H1 (cell line): Measurements from ENCODE around the gene UBE3C. TPM values are rescaled to one million over a fixed set of nuclear protein-coding genes. Genes with fewer than 3 reads are reported as not detected.

Source experiments
- CTCF ChIA-PET: fragments of 300-600 bp; sonication (Branson Sonifier 250); formaldehyde crosslinking; loops from one replicate; lab custom pipeline; 2021; ENCODE audit not compliant: partially characterized antibody; lab: Charles Lee
- POLR2A ChIA-PET: fragments of 300-600 bp; sonication (Branson Sonifier 250); formaldehyde crosslinking; loops from one replicate; lab custom pipeline; 2021; ENCODE audit warnings: inconsistent platforms; ENCODE audit not compliant: partially characterized antibody; lab: Charles Lee
- DNase-seq, 2 experiments: peaks; one replicate each; pipeline versions ENCODE4 v3.0.0 to v3.0.0-alpha.2; 2010 to 2022; ENCODE audit warnings: low spot score in 2 of 2, low read depth in 1 of 2, mixed read lengths in 1 of 2
- FAIRE-seq: peaks from 2 replicates; lab custom pipeline; 2011; peaks lifted over from hg19 to GRCh38; lab: Jason Lieb, UNC
- H2AFZ ChIP-seq: 2 replicates; pipeline ENCODE4 v1.8.1; 2012; ENCODE audit warnings: low read length, inconsistent platforms
- H2AK5ac ChIP-seq: 2 replicates; pipeline ENCODE4 v1.6.1; 2013; ENCODE audit warnings: low read depth, low read length
- H2BK120ac ChIP-seq: replicated peaks from 2 replicates; pipeline ENCODE3; 2013; ENCODE audit warnings: low read depth, low read length, inconsistent platforms
- H2BK12ac ChIP-seq: 2 replicates; pipeline ENCODE4 v1.6.1; 2013; ENCODE audit warnings: low read depth, low read length
- H2BK15ac ChIP-seq: 2 replicates; pipeline ENCODE4 v1.6.1; 2013; ENCODE audit warnings: low read length
- H2BK20ac ChIP-seq: 2 replicates; pipeline ENCODE4 v1.6.1; 2013; ENCODE audit warnings: low read length
- H2BK5ac ChIP-seq: 2 replicates; pipeline ENCODE4 v1.6.1; 2013; ENCODE audit warnings: low read depth, low read length
- H3K14ac ChIP-seq: 2 replicates; pipeline ENCODE4 v1.6.1; 2013; ENCODE audit warnings: inconsistent platforms; ENCODE audit not compliant: insufficient read length
- H3K18ac ChIP-seq: 2 replicates; pipeline ENCODE4 v1.6.1; 2013; ENCODE audit warnings: low read length; ENCODE audit errors: extremely low read depth
- H3K23ac ChIP-seq: 2 replicates; pipeline ENCODE4 v1.6.1; 2013; ENCODE audit warnings: inconsistent platforms; ENCODE audit not compliant: insufficient read length
- H3K23me2 ChIP-seq: 2 replicates; pipeline ENCODE4 v1.6.1; 2013; ENCODE audit warnings: low read depth, low read length
- H3K27ac ChIP-seq: 2 replicates; pipeline ENCODE4 v1.6.1; 2011; ENCODE audit warnings: low read depth, low read length, inconsistent platforms
- H3K27me3 ChIP-seq, 4 experiments: replicated peaks in 1 of 4; 1 replicate in 1 of 4; 2 replicates in 3 of 4; pipeline versions ENCODE4 v1.6.1 to v1.8.1; 2011 to 2013; ENCODE audit warnings: low read length in 3 of 4, mild to moderate bottlenecking in 3 of 4, inconsistent platforms in 2 of 4, mixed read lengths in 2 of 4, moderate library complexity in 1 of 4; ENCODE audit not compliant: control insufficient read depth in 3 of 4, insufficient read depth in 3 of 4; ENCODE audit errors: extremely low read depth in 1 of 4
- H3K36me3 ChIP-seq, 4 experiments: 2 replicates each; pipeline versions ENCODE4 v1.6.1 to v1.8.1; 2011 to 2013; ENCODE audit warnings: mild to moderate bottlenecking in 4 of 4, low read length in 3 of 4, moderate library complexity in 2 of 4, control low read depth in 1 of 4, inconsistent platforms in 1 of 4; ENCODE audit not compliant: insufficient read depth in 4 of 4, control insufficient read depth in 2 of 4
- H3K4ac ChIP-seq: replicated peaks from 2 replicates; pipeline ENCODE3; 2013; ENCODE audit warnings: low read length, low read depth, mixed read lengths, inconsistent platforms; ENCODE audit not compliant: insufficient read length
- H3K4me1 ChIP-seq, 4 experiments: replicated peaks in 1 of 4; 1 replicate in 1 of 4; 2 replicates in 3 of 4; pipeline versions ENCODE4 v1.6.1 to v1.8.1; 2011 to 2013; ENCODE audit warnings: low read length in 3 of 4, inconsistent platforms in 2 of 4, mixed read lengths in 1 of 4; ENCODE audit not compliant: insufficient read depth in 4 of 4, control insufficient read depth in 3 of 4
- H3K4me2 ChIP-seq, 2 experiments: 2 replicates each; pipeline versions ENCODE4 v1.6.1 to v1.8.1; 2011 to 2013; ENCODE audit warnings: low read depth in 2 of 2, low read length in 2 of 2, control low read depth in 1 of 2, inconsistent platforms in 1 of 2, mild to moderate bottlenecking in 1 of 2; ENCODE audit not compliant: insufficient read depth in 1 of 2
- H3K4me3 ChIP-seq, 4 experiments: fragments of 200-600, 300-600 bp in 1 of 4; sonication (generic), shearing (Covaris generic), sonication (Bioruptor Twin) in 1 of 4; 2 replicates each; pipeline versions ENCODE4 v1.5.1 to v1.8.1; 2011 to 2016; ENCODE audit warnings: low read length in 4 of 4, low read depth in 3 of 4, control low read depth in 2 of 4, inconsistent platforms in 2 of 4, mild to moderate bottlenecking in 2 of 4, mixed read lengths in 1 of 4, moderate library complexity in 1 of 4; ENCODE audit not compliant: insufficient read depth in 2 of 4; ENCODE audit errors: extremely low read depth in 1 of 4
- H3K56ac ChIP-seq: replicated peaks from 2 replicates; pipeline ENCODE3; 2013; ENCODE audit warnings: low read depth, mild to moderate bottlenecking, mixed read lengths, low read length, inconsistent platforms; ENCODE audit not compliant: insufficient read length
- H3K79me1 ChIP-seq: 2 replicates; pipeline ENCODE4 v1.6.1; 2013; ENCODE audit warnings: low read depth, low read length, control low read depth
- H3K79me2 ChIP-seq, 2 experiments: 2 replicates each; pipeline versions ENCODE4 v1.6.1 to v1.8.1; 2012 to 2013; ENCODE audit warnings: low read length in 2 of 2, mild to moderate bottlenecking in 2 of 2, inconsistent platforms in 1 of 2; ENCODE audit not compliant: insufficient read depth in 2 of 2, control insufficient read depth in 1 of 2
- H3K9ac ChIP-seq, 4 experiments: replicated peaks in 1 of 4; 1 replicate in 1 of 4; 2 replicates in 3 of 4; pipeline versions ENCODE4 v1.6.1 to v1.8.1; 2011 to 2013; ENCODE audit warnings: low read depth in 3 of 4, low read length in 3 of 4, control low read depth in 2 of 4, mild to moderate bottlenecking in 2 of 4, moderate library complexity in 2 of 4, inconsistent platforms in 1 of 4; ENCODE audit errors: extremely low read depth in 1 of 4
- H3K9me3 ChIP-seq, 2 experiments: 2 replicates each; pipeline versions ENCODE4 v1.6.1 to v1.8.1; 2012 to 2013; ENCODE audit warnings: mild to moderate bottlenecking in 2 of 2, moderate library complexity in 2 of 2, control low read depth in 1 of 2, inconsistent platforms in 1 of 2, low read depth in 1 of 2, low read length in 1 of 2, mixed read lengths in 1 of 2; ENCODE audit not compliant: insufficient read depth in 2 of 2
- H4K20me1 ChIP-seq, 2 experiments: replicated peaks in 1 of 2; 2 replicates each; pipeline versions ENCODE3 to v1.8.1; 2011 to 2013; ENCODE audit warnings: inconsistent platforms in 2 of 2, low read length in 2 of 2, mild to moderate bottlenecking in 1 of 2; ENCODE audit not compliant: insufficient read depth in 2 of 2, control insufficient read depth in 1 of 2
- H4K5ac ChIP-seq: 2 replicates; pipeline ENCODE4 v1.6.1; 2013; ENCODE audit warnings: low read length, low read depth, mixed read lengths, inconsistent platforms; ENCODE audit not compliant: insufficient read length
- H4K8ac ChIP-seq: 2 replicates; pipeline ENCODE4 v1.8.0; 2013; ENCODE audit warnings: mild to moderate bottlenecking, moderate library complexity, low read length, inconsistent platforms; ENCODE audit not compliant: insufficient read depth; ENCODE audit errors: extremely low read depth
- H4K91ac ChIP-seq: replicated peaks from 2 replicates; pipeline ENCODE3; 2013; ENCODE audit warnings: low read length, mixed read lengths, inconsistent platforms; ENCODE audit not compliant: insufficient read length
- BACH1 ChIP-seq: IDR thresholded peaks from 2 replicates; pipeline ENCODE4 v1.6.1; 2012; ENCODE audit warnings: low read length, improper control_type of control experiment
- CBX8 ChIP-seq: fragments of 300-800, 300-1000 bp; sonication (generic); IDR thresholded peaks from 2 replicates; pipeline ENCODE4 v1.7.1; 2016; ENCODE audit warnings: low read depth, low read length, borderline replicate concordance
- FOSL1 ChIP-seq: IDR thresholded peaks from 2 replicates; pipeline ENCODE4 v1.6.1; 2011; ENCODE audit warnings: mild to moderate bottlenecking, low read depth, low read length, moderate library complexity; ENCODE audit not compliant: insufficient read depth
- GABPA ChIP-seq: IDR thresholded peaks from 2 replicates; pipeline ENCODE4 v1.6.1; 2011; ENCODE audit warnings: mild to moderate bottlenecking, low read length, moderate library complexity, borderline replicate concordance; ENCODE audit not compliant: insufficient read depth
- JUND ChIP-seq: IDR thresholded peaks from 2 replicates; pipeline ENCODE4 v1.6.1; 2011; ENCODE audit warnings: mild to moderate bottlenecking, improper control_type of control experiment, low read length
- NRF1 ChIP-seq: IDR thresholded peaks from 2 replicates; pipeline ENCODE4 v1.6.1; 2011; ENCODE audit warnings: mild to moderate bottlenecking, low read depth, low read length, improper control_type of control experiment
- RNF2 ChIP-seq: fragments of 200-900, 300-1000 bp; sonication (generic); IDR thresholded peaks from 2 replicates; pipeline ENCODE4 v1.7.1; 2016; ENCODE audit warnings: borderline replicate concordance, low read depth, mild to moderate bottlenecking, antibody characterized with exemption, low read length; ENCODE audit not compliant: poor library complexity, severe bottlenecking; ENCODE audit errors: missing control alignments
- SIRT6 ChIP-seq: IDR thresholded peaks from one replicate; pipeline ENCODE4 v1.7.1; 2012; ENCODE audit warnings: low read length, inconsistent platforms
- WGBS, 2 experiments: shearing (Covaris generic) in 1 of 2; methylation state at CpG; one replicate each; pipeline versions ENCODE4 v1.1.6 to v1.1.7; 2013 to 2015; ENCODE audit warnings: low lambda C conversion rate in 2 of 2, mixed read lengths in 2 of 2, inconsistent platforms in 1 of 2, low coverage in 1 of 2, missing lambda C conversion rate in 1 of 2; ENCODE audit not compliant: insufficient replicate concordance in 2 of 2, insufficient coverage in 1 of 2, insufficient read length in 1 of 2; ENCODE audit errors: extremely low coverage in 1 of 2, missing lambda C conversion rate in 1 of 2; 5-methylcytosine and 5-hydroxymethylcytosine counted together
- polyA plus RNA-seq, 7 experiments: library from polyadenylated mRNA; depleted of rRNA in 3 of 7; stranded (reverse) in 5 of 7; unstranded in 2 of 7; fragments of >200 nt in 5 of 7; fragments of 200-250 nt in 2 of 7; gene quantifications; 1 replicate in 5 of 7; 2 replicates in 1 of 7; 4 replicates in 1 of 7; pipeline versions ENCODE4 v1.2.1 to v1.2.3, GENCODE V29; 2011 to 2013; ENCODE audit warnings: missing spikeins in 2 of 7, mixed read lengths in 2 of 7
- total RNA-seq: library from RNA; stranded (reverse); fragmentation: NEBNext Ultra II Directional; extraction: Animal tissue kit (Norgen Biotek cat#: 25700); gene quantifications from 2 replicates; pipeline ENCODE4 v1.2.1, GENCODE V29; 2021
- TF ChIP-seq, protein P1 (sequence below): IDR thresholded peaks from 2 replicates; pipeline ENCODE4 v1.6.1; 2011; ENCODE audit warnings: low read length, improper control_type of control experiment

The UBE3C gene
- total and polyA plus RNA-seq, 2 of the 8 experiments (the other 6 are each of a cell fraction or from before 2014, with no cell fraction given): 32.0 to 54.1 TPM

- Histone ChIP-seq H2BK15ac (no peak overlapping the region), H2BK20ac (no peak overlapping the region)
- CTCF ChIA-PET: interaction anchor here (1.2 kb wide), 1 partner anchor 14 kb away, joined by 3 read pairs; no protein-coding TSS in a partner anchor
Observed at GRCh38 chr7:157143788-157144187, 5.1 kb downstream of the UBE3C start.

More at GRCh38 chr7:157143788-157144187, 5.1 kb downstream of the UBE3C start:
- Histone ChIP-seq H3K23ac (no peak overlapping the region), H4K5ac (no peak overlapping the region), H2AFZ (no peak overlapping the region), H3K18ac (no peak overlapping the region), H3K4me2 (no peak overlapping the region), H3K9me3 (no peaks in the 10 kb centered on the region), H2BK5ac (no peak overlapping the region), H2AK5ac (no peak overlapping the region), H3K4me3 (no peak overlapping the region), H4K91ac (no peak overlapping the region), H3K9ac (no peak overlapping the region), H2BK12ac (no peak overlapping the region), H3K14ac (no peak overlapping the region), H3K27ac (no peak overlapping the region), H3K56ac (no peak overlapping the region), H2BK120ac (no peak overlapping the region), H3K4ac (no peak overlapping the region), H3K23me2 (peaks cover 8% of the 10 kb centered on the region), H3K36me3 (peaks cover 2 to 24% (median 5%) of the 10 kb centered on the region in 4 experiments; a peak in 4 of 8 replicates), H4K20me1 (peaks cover 39 to 43% of the 10 kb centered on the region in 2 experiments), H3K79me1 (peaks cover 11% of the 10 kb centered on the region), H3K27me3 (no peaks in the 10 kb centered on the region), H3K4me1 (peaks cover 0 to 11% (median 6%) of the 10 kb centered on the region in 4 experiments; a peak in 6 of 7 replicates), H4K8ac (no peak overlapping the region), H3K79me2 (peaks cover 67 to 95% of the 10 kb centered on the region in 2 experiments)
- 90% methylated on average over 8 of the region's 8 CpGs; no CpG with 5 or more reads in 1 of the 2 experiments for WGBS, 2 experiments
- DNase-seq (no peak), FAIRE-seq (no peak)
- POLR2A ChIA-PET: interaction anchor here (0.5 to 1.7 kb wide), 2 partner anchors 13 to 119 kb away, joined by 3 to 5 read pairs; no protein-coding TSS in a partner anchor
- TF ChIP-seq NRF1 (no peak), GABPA (no peak), CBX8 (no peak), RNF2 (no peak), SIRT6 (no peak), FOSL1 (no peak), JUND (no peak), BACH1 (no peak)
- TF ChIP-seq, protein P1, sequence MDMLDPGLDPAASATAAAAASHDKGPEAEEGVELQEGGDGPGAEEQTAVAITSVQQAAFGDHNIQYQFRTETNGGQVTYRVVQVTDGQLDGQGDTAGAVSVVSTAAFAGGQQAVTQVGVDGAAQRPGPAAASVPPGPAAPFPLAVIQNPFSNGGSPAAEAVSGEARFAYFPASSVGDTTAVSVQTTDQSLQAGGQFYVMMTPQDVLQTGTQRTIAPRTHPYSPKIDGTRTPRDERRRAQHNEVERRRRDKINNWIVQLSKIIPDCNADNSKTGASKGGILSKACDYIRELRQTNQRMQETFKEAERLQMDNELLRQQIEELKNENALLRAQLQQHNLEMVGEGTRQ: no peak
